GM12872 (cell line): Measurements from ENCODE around the gene NRXN2.

ENCODE experiments used
- TF ChIP-seq, protein P1 (sequence below): IDR thresholded peaks from 3 replicates; pipeline ENCODE4 v1.5.1; 2011; ENCODE audit warnings: low read depth, mild to moderate bottlenecking, low read length, moderate library complexity; ENCODE audit not compliant: insufficient read depth

NRXN2 gene

DNA sequence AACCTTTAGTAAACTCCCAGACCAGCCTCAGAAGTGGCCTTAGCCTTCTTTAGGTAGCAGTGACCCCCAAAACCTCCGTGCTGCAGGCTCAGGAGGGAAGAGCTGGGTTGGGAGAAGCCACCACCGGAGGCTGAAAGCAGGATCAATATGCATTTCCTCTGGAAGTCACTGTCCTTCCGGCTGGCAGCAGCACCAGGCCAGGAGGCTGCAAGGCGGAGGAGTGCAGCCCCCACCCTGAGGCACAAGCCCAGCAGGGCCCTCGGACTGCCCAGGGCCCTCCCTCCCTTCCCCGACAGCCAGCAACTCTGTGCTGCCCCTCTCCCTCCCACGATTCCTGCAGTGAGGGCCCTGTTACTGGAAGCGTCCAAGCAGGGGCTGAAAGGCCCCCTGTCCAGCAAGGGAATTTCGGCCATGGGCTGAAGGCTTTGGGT, 3.2 kb upstream of the NRXN2 start:
- TF ChIP-seq, protein P1, sequence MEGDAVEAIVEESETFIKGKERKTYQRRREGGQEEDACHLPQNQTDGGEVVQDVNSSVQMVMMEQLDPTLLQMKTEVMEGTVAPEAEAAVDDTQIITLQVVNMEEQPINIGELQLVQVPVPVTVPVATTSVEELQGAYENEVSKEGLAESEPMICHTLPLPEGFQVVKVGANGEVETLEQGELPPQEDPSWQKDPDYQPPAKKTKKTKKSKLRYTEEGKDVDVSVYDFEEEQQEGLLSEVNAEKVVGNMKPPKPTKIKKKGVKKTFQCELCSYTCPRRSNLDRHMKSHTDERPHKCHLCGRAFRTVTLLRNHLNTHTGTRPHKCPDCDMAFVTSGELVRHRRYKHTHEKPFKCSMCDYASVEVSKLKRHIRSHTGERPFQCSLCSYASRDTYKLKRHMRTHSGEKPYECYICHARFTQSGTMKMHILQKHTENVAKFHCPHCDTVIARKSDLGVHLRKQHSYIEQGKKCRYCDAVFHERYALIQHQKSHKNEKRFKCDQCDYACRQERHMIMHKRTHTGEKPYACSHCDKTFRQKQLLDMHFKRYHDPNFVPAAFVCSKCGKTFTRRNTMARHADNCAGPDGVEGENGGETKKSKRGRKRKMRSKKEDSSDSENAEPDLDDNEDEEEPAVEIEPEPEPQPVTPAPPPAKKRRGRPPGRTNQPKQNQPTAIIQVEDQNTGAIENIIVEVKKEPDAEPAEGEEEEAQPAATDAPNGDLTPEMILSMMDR = no peak

DNA sequence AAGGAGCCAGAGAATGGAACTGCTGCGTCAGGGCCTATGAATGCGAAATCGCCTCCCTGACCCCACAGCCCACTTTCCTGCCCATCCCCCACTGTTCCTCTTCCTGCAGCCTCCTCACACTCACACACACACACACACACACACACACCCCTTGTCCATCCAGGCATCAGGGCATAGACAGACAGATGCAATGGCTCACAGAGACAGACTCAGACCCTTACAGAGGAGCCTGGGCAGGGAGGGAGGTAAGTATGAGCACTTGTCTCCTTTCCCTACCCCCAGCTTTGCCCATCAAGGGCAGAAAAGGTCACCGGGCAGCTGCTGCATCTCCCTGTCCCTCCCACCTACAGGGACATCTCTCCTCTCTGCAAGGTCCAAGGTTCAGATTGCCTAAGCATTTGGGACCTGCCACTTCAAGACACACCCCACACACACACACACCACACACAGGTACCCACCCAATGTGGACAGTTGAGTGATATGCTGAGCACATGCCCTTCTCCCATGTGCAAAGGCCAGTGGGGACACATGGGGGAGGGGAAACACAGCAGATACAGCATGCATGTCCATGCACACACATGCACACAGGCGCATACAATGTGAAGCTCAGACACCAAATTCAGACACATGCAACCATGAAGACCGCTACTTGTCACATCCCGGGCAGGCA, 2.0 kb upstream of the NRXN2 start:
- TF ChIP-seq, protein P1 = no peak

DNA sequence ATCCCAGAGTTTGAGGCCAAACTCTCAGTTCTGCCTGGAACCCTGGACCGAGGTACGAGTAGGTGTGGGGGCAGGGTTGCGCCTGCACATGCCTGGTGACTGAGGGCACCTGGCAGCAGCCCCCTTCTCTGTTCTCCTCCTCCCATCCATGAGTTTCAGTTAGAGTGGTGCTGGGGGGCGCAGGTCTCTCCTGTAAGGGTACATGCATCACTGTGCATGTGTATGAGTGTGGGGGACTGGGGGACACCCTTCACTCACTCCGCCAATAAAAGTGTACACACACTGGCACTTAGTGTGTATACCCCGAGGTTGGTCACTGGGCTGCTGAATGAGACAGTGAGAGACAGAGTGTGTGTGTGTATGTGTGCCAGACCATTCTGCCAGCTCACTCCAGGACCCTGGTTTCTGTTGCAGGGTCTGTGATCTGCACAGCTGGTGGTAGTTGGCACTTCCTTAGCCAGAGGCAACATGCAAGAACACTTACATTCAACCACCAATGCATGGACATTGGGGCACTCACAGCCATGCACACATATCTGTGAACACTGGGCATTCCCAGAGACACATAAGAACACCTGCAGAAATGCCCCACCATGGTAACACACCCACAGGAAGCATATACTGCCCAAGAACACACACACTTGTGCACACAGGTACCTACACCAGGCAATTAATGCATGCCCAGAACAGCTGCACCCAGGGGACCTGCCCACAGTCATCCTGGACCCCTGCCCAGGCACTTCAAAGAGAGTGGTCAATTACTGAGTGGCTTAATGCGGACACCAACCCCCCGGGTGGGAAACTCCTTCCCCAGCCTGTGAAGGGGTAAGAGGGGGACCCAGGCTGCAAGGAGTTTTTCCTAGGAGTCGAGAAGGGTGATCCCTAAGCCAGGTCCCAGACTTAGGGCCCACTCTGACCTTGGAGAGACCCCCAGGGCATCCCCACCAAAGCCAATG, 1.2 kb upstream of the NRXN2 start:
- TF ChIP-seq, protein P1 = no peak

DNA sequence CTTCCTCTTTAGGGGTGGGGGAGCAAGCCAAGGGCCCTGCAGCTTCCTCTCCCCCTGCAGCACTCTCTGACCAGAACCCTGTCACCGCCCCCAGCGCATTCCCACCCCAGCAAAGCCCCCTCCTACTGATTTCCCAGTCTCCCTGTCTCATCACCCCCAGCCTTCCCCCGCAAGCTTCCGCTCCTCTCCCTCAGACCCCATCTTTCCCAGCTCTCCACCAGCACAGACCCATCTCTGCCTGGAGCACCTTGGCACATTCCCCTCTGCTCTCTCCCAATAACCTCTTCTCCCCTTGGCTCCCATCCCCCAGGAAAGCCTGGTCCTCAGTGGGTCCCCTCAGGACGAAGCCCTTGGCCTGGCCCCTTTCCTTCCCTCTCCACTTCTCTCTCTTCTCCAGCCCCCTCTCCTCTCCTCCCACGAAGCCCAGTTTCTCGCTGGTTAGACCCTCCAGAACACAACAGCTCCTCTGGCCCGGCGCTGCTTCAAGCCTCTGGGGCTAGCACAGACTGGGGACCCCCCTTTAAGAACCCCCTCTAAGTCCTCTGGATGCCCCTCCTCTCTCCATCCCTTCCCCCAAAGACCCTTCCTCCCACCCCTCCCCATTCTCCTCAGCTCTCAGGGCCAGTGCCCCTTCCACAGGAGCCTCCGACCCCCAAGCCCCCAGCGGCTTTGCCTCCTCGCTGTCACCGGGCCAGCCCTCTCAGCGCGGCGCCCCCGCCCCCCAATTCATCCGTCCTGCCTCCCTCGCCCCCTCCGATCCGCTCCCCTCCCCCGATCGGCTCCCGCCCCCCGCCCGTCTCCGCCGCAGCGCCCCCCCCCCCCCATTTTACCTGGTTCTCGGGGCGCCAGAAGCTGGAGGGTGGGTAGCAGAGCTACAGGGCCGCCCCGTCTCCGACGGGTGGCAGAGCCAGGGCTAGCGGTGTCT, 594 bp downstream of the NRXN2 start:
- TF ChIP-seq, protein P1 = no peak

DNA sequence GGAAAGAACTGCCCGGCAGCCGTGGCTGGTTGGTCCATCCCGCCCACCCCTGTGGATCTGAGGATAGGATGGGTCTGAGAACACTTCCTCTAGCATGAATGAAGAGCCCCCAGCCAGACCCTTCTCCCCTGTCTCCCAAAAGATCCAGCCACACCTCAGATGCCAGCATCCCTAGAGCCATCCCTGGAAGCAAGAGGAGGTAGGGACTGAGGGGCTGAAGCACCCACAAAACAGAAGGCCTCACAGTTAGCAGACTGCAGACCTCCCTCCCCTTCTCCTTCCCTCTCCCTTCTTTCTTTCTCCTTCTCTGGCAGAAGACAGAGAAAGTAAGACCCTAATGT, 1.7 kb downstream of the NRXN2 start:
- TF ChIP-seq, protein P1 = no peak

DNA sequence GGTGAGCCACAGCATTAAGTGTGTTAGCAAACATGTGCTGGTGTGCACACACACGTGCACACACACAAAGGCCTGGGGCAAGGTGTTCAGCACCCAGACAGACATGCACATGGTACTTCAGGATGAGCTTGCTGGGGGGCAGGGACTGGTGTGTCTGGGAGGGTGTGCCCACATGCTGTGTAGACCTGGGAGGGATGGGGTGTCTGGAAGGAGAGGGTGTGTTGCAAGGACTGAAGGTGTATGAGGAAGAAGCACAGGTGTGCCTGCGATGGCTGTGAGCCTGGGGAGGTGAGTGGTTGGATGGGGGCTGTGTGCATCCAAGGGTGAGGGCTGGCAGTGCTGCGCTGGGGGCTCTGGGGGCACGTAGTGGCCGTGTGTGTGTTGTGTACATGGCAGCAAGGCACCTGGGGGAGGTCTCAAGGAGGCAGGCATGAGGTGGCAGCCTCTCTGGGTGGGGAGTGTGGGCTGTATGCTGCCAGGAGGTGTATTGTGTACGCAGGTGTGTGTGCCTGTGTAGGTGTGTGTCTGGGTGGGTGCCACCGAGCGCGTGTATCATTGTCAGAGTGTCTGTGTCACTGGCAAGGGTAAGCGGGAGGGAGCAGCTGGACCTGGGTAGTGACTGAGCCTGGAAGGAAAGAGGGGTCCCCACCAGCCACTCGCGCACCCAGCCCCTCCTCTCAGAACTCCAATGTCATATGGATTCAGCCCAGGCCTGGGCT, 2.2 kb downstream of the NRXN2 start:
- TF ChIP-seq, protein P1 = no peak

DNA sequence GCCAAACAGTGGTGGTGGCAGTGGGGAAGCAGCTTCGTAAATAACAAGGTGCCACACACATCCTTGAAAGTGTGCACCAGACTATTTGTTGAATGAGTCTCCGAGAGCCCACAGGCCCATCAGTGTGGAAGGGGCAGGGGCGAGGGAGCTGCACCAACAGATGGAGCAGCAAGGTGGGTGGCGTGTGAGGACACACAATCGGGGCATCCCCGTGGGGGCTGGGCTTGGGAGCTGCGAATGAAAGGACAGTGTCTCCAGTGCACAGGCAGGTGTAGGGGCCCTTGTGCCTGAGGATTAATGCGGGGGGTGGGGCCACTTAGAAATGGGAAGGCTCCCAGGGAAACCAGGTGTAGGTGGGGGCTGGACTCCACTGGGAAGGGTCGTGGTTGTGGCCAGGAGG, 2.8 kb downstream of the NRXN2 start:
- TF ChIP-seq, protein P1 = no peak
